ENCODE results near the gene TNFAIP8L3.
"Not testable (repeated sequence)": the region's sequence is repeated elsewhere in the genome, so short reads cannot be mapped to it uniquely, and the experiment has no call there.

Gene TNFAIP8L3

DNA sequence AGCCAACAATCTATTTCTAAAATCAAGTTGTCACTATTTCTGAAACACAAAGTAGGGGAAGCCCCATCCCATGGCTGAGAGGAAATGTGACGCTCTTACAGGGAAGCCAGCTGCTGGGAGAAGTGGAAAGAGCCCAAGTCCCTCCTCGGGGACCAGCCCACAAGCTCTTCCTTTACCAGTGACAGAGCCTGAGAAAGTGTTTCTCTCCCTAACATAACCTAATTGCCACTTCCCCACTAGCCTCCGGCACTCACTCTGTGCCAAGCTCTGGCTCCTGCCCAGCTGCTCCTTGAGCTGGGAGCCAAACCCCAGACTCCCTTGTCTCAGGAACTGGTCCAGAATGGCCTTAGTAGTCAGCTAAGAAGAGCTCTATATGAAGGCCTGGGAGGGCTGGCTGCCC, 42.9 kb downstream of the TNFAIP8L3 start:
- no peak for DNase-seq

DNA sequence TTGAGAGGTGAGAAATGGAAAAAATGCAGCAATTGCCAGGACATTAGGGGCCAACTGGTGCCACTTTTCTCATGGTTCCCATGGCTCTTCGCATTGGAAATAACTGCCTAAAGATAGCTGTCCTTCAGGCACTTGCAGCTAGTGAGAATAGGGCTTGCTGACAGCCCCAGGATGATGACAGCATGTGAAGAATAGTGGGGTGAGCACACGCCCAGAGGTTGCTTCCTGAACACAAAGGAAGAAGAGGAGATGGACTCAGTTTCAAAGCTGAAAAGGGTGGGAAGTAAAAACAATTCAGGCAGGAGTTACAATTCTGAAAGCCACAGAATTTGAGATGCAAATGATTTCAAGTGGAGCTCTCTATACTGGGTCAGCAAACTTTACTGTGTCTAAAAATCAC, 45.6 kb downstream of the TNFAIP8L3 start:
- no peak for DNase-seq

DNA sequence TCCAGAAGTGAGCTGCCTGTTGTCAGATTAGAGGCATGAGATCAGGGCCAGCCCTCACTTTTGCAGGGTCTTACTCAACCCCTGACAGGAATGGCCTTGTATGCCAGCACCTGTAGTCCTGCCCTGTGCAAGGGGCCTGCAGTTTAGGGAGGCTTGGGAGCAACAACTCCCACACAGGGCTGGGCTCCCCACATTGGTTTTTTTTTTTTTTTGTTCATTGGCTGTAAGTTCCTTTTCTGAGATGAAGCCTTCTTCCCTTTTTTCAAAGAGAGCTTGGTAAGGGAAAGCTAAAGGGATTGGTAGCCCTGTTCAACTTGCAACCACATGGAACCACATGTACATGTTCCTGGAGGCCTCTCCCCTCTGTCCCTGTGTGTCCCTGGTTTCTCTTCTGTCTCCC, 46.4 kb downstream of the TNFAIP8L3 start:
- no peak for DNase-seq

DNA sequence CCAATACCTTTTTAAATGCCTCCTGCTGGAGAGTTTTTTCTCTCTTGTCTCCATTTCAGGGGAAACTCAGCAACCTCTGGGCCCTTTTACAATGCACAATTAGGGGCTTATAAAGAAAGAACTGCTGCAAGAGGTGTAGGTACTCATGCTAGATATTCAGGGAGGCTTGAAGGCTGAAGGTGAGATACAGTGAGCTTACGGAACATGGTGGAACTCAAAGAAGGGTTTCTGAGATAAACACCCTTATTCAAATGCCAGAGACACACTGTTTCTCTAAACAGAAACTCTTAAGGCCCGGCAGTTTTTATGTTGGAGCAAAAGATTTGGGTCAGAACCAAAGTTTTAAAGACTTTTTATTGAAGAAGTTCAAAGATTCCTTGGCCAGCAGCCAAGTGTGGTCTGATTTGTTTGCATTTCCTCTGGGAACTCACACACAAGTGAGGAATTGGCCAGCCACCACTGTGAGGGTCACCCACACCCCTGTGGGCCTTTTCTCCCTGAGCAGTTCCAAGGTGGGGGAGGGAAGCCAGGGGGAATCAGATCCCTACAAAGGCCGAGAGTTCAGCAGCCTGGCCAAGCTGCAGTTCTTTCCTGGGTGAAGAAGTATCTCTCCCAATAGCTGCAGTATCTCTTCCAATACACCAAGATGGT, 47.8 kb downstream of the TNFAIP8L3 start:
- no peak for DNase-seq

DNA sequence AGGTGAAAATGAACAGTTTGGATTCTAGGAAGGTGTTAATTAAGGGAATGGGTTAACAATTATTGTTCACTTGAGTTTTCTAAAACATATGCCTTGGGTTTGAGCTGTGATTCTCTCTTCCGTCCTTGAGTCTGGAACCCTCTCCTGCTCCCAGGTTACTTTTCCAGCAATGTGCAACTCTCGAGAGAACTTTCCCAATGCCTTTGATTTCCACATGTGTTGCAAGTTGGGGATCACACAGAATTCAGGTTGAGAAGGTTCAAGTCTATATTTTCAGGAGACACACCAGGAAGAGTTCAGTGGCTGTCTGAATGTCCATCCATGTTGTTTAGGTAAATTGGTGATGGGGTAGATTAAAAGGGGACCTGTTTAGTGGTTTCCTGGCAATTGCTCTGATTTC, 48.7 kb downstream of the TNFAIP8L3 start:
- DNase-seq = no peak

DNA sequence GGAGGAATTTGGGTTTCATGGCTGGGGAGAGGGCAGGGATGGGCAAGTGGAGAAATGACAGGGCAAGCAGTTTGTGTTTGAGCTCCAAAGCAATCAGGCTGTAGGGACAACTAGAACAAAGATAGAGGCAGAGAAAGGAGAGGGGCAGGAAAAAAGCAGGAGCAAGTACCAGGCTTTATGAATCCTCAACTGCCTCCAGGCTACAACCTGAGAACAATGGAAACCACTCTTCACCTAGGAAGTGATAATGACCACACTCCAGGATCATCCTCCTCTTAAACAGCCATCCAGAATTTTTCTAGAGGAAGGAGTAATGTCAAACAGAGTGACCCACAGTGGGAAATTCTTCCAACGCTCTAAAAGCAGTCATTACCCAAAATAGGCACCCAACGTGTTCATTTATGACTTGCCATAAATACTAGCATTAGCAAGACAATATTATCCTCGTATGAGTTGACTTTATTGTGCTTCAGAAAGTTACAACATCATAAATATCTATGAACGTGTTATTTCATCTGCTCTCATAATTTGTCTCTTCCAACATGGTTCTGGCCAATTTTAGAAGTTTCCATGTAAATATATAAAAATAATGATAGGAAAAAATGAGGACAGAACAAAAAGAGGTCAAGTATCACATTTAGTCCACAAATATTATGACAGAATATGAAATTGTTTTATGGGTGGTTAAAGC, 50.5 kb downstream of the TNFAIP8L3 start:
- no peak for DNase-seq

DNA sequence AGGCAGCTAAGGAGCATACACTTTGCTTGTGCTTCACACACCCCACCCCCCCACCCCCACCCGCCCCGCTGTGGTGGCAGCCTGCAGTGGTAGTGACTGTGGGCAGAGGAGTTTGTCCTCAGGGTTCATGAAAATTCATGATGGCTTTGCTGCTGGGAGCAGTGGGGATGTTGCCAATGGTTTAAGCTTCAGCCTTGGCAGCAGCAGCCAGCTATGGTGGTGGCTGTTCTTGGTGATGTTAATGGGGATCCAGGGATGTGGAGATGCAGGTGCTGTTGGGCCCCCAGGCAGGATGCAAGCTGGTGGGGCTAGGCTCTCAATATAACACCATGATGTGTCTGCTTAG, 55.8 kb downstream of the TNFAIP8L3 start:
- DNase-seq = no peak

DNA sequence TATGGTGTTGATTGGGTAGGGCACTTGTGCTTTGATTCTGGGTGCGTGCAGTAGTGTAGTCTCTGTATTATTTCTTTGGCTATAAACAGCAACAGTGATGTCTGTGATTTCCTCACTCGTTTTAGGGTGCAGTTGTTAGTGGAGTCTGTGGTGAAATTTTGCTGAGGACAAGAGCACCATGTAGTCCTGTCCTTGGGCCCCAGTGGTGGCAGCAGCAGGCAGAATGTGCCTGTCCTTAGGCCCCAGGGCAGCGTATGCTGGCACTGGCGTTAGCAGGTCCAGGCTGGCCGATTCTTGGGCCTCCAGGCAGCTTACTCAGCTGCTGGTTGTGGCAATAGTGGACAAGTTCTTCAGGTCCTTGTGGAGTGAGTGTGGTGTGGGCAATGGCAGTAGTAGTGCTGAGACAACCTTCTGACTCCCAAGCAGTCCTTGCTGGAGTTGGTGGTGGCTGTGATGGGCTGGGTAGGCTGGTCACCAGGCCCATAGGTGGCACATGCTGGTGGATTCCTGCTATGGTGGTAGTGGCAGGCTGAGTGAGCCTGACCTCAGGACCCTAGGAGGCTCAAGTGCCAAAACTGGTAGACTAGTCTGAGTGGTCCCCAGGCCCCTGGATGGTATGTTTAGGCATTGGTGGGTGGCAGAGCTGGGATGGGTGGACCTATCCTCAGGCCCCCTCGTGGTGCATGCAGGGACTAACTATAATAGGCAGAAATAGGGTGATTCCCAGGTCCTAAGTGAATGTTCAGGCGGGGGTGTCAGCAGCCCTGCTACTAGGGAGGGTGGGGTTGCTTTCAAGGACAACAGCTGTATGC, 56.3 kb downstream of the TNFAIP8L3 start:
- DNase-seq = no peak

DNA sequence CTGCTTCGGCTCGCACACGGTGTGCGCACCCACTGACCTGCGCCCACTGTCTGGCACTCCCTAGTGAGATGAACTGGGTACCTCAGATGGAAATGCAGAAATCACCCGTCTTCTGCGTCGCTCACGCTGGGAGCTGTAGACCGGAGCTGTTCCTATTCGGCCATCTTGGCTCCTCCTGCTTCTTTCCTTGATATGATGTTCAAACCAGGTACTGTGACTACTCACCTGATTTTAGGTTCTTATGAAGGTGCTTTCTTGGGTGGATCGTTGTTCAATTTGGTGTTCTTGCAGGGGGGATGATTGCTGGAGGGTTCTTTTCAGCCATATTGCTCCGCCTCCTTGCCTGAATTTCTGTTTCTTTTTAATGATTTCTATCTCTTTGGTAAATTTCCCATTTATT, 57.2 kb downstream of the TNFAIP8L3 start:
- not testable (repeated sequence) for DNase-seq

DNA sequence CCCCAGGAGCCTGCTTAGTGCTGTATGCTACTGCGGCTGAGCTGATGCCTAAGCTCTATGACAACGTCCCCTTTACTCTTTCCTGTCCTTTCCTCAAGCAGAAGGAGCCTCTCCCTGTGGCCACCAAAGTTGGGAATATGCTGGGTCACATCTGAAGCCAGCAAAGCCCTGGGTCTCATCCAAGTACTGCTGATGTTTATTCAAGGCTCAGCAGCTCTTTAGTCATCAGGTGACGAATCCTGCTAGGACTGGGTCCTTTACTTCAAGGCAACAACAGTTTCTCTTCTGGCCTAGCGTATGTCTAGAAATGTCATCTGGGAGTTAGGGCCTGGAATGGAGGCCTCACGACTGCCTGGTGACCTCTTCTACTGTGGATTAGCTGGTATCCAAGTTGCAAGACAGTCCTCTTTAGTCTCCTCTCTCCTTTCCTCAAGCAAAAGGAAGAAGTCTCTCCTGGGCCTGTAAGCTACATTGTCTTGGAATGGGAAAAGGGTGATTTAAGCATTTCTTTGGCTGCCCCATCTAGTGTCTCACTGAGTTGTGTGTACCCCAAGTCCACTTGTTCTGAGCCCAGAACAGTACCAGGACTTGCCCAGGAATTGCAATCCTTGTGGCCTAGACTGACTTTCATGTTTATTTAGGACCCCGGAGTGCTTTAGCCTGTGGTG, 63.9 kb downstream of the TNFAIP8L3 start:
- no peak for DNase-seq

DNA sequence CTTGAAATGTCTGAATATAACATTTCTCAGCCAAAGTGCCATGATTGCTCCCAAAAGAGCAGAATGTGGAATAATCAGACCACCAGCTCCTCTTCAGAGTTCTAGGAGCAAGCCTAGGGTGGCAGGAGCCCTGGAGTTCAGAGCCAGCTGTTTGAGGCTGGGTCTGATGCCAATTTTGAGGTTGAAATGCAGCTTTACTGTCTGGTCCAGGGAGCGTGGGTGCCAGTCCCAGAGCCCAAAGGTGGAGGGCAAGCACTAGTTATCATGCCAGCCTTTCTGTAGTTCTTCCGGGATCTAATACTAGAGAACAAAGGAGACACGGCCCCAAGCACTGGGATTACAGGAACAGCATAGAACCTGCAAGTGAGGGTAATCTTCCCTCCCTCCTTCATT, 69.3 kb downstream of the TNFAIP8L3 start:
- no peak for DNase-seq

DNA sequence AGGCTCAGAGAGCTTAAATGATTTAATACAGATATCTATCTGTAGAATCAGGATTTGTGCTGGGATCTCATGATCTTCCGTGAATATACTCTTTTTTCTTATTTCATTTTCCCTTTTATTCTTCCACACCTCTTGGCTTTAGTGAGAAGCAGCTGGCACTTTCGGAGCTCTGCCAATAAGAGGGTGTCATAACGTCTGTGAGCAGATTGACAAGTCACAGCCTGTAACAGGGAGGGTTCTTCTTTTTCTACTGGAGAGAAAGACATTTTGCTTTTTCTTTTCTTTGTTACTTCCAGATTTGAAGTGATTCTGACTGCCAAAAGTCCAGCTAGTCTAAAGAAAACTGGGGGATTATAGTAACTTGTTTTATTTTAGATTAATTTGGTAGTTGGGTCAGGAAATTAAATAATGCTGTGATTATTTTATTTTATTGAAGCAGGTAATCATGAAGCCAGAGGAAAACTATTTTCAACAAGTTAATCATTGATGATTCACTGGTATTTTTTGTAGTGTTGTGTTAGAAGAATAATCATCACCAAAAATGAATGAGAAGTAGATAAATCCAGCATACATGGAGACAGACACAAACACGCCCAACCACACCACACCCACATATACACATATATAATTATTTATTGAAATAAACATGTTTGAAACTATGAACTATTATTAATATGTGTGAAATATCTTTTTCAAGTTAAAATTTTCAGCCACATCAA, 69.8 kb downstream of the TNFAIP8L3 start:
- DNase-seq = no peak

DNA sequence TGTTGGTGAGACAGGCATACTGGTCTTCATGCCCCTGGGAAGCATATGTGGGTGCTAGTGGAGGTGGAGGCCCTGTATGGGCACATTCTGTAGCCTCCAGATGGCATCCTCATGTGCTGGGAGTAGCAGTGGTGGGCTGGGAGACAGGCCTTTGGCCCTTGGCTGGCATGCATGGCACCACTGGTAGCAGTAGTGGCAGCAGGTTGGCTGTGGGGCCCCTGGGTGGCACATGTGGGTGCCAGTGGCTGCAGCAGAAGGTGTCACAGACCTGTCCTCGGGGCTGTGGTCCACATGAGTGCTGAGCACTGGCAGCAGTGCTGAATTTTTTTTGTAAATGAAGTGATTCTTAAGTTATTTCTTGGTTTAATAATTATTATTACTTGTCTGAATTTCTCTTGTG, 71.2 kb downstream of the TNFAIP8L3 start:
- no peak for DNase-seq

DNA sequence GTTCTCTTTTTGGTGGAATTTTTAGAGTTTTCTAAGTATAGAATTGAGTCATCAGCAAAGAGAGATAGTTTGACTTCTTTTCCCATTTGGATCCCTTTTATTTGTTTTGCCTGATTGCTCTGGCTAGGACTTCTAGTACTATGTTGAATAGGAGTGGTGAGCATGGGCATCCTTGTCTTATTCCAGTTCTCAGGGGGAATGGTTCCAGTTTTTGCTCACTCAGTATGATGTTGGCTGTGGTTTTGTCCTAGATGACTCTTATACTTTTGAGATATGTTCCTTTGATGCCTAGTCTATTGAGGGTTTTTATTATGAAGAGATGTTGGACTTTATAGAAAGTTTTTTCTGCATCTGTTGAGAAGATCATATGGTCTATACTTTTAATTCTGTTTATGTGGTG, 72.5 kb downstream of the TNFAIP8L3 start:
- no peak for DNase-seq

DNA sequence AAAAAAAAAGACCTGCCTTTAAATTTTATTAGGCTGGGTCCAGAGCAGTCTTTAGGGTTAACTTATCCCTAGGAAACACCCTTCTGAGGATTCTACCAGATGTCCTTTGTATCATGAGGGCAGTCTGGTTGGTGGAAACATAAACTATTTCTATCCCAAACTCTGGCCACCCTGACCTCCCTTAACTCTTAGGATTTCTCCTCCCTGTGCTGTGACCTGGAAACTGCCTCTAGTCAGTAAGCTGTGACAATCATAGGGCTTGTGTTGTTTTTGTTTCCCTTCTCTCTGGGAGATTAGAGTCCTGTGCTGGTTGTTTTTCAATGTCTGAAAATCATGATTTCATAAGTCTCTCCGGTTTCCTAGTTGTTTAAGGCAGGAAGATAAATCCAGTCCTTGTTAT, 78.1 kb downstream of the TNFAIP8L3 start:
- DNase-seq = no peak

DNA sequence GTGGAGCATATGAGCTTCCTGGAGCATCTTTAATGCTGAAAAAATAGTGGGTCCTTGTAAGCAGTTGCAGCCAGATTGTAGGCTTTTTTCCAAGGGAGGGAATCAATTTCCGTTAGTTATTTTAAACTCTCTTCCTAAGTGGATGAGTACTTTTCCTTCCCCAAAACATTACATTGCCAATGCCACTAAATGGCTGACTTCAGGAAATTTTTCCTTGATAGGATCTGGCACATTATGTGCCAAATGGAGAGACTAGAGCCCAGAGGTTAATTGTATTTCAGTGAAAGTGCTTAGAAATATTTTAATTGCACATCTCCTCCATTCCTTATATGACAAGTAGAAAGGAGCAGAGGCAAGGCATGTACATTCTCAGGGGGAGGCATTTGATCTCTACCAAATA, 83.5 kb downstream of the TNFAIP8L3 start:
- no peak for DNase-seq

DNA sequence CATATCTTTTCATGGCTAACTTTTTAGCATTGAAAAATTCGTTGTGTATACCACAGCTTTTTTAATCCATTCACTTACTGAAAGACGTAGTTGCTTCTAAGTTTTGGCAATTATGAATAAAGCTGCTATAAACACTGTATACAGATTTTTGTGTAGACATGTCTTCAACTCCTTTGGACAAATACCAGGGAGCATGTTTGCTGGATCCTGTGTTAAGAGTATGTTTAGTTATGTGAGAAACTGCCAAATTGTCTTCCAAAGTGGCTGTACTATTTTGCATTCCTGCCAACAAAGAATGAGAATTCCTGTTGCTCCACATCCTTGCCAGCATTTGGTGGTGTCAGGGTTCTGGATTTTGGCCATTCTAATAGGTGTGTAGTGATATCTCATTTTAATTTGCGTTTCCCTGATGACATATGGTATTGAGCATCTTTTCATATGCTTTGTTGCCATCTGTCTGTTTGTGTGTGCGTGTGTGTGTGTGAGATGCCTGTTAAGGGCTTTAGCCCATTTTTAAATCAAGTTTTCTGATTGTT, 87.5 kb downstream of the TNFAIP8L3 start:
- no peak for DNase-seq

All from CD4-positive, alpha-beta T cell treated with Interleukin-6 for 4 hours (primary cell).